Activated naive CD4-positive, alpha-beta T cell treated with anti-CD3 and anti-CD28 coated beads for 36 hours (primary cell): ENCODE measurements around the gene ANKRD6. TPM values are rescaled to one million over a fixed set of nuclear protein-coding genes. Genes with fewer than 3 reads are reported as not detected.
A peak's percentile ranks its signal among the peaks of the same experiment; 100 is the strongest.

Experiments
- CTCF ChIA-PET: fragments of 350-600 bp; sonication (Branson Sonifier 250); formaldehyde crosslinking; loops from one replicate; lab custom pipeline; 2021; ENCODE audit warnings: antibody characterized with exemption; lab: Charles Lee
- DNase-seq: peaks from one replicate; pipeline ENCODE4 v3.0.0-alpha.2; 2020
- H3K27ac Mint-ChIP-seq: one replicate; pipeline ENCODE4 v1.8.0; 2021; ENCODE audit warnings: mild to moderate bottlenecking, mixed read lengths
- H3K27me3 Mint-ChIP-seq: one replicate; pipeline ENCODE4 v1.8.0; 2021; ENCODE audit warnings: low read depth, mixed read lengths
- H3K36me3 Mint-ChIP-seq: one replicate; pipeline ENCODE4 v1.8.0; 2021; ENCODE audit warnings: low read depth, mixed read lengths
- H3K4me1 Mint-ChIP-seq: one replicate; pipeline ENCODE4 v1.8.0; 2021; ENCODE audit warnings: low read depth, mixed read lengths
- H3K4me3 Mint-ChIP-seq: one replicate; pipeline ENCODE4 v1.8.0; 2021; ENCODE audit warnings: mild to moderate bottlenecking, moderate library complexity, mixed read lengths
- H3K9me3 Mint-ChIP-seq: one replicate; pipeline ENCODE4 v1.8.0; 2021; ENCODE audit warnings: mixed read lengths
- intact Hi-C: fragments of 100-400 bp; cut with micrococcal nuclease; formaldehyde crosslinking; loops from one replicate; pipeline ENCODE4 v1.15.1; 2023
- total RNA-seq, 2 experiments: library from RNA; stranded (reverse); gene quantifications; one replicate each; pipeline ENCODE4 v1.2.3, GENCODE V29; 2021

The ANKRD6 gene
- total RNA-seq, 2 experiments from 2014 or later, result 1.5 to 1.6 TPM

GRCh38 chr6:89414215-89414614 lies 18.7 kb upstream of the ANKRD6 start:
- no peaks in the 10 kb centered on the region for H3K9me3 Mint-ChIP-seq
- intact Hi-C loops, result loop anchor here (5.0 to 10.0 kb wide), 4 partner anchors 117 to 1171 kb away; partner anchors contain the start of genes CASP8AP2 and MAP3K7
- H3K4me1 Mint-ChIP-seq, result peaks cover 23% of the 10 kb centered on the region
- no peaks in the 10 kb centered on the region for H3K36me3 Mint-ChIP-seq
- no peak for DNase-seq
- CTCF ChIA-PET, result interaction anchor here (0.6 to 5.5 kb wide), 4 partner anchors 17 to 64 kb away, joined by 3 to 26 read pairs (median 11); partner anchors contain the start of gene ANKRD6
- H3K27me3 Mint-ChIP-seq, result peaks cover 6% of the 10 kb centered on the region
- no peak overlapping the region for H3K4me3 Mint-ChIP-seq
- H3K27ac Mint-ChIP-seq, result no peak overlapping the region

DNA sequence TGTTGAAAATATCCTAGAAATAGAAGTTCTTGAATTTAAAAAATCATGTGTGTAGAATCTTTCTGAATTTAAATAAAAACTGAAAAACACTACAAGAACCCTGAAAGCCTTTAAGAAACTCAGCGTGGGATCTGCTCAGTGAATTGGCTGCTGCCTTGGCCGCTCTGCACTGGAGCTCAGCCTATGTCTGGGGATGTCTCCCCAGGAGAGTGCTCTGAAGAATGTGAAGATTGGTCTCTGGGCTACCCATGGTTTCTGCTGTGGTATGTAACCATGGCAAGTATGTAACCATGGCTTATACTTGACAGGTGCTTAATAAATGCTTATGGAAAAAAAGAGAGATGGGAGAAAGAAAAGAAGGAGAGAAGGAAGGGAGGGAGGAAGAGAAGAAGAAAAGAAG lies 17.8 kb upstream of the ANKRD6 start:
- H3K27ac Mint-ChIP-seq, result no peak overlapping the region
- no peaks in the 10 kb centered on the region for H3K36me3 Mint-ChIP-seq
- no peak for DNase-seq
- CTCF ChIA-PET, result interaction anchor here (0.6 to 4.3 kb wide), 4 partner anchors 16 to 464 kb away, joined by 3 to 22 read pairs (median 12); partner anchors contain the start of gene ANKRD6
- intact Hi-C loops, result loop anchor here (10.0 kb wide), 1 partner anchor 1170 kb away; the partner anchor contains the start of gene MAP3K7
- H3K4me1 Mint-ChIP-seq, result peaks cover 19% of the 10 kb centered on the region
- no peaks in the 10 kb centered on the region for H3K9me3 Mint-ChIP-seq
- no peak overlapping the region for H3K4me3 Mint-ChIP-seq
- peaks cover 9% of the 10 kb centered on the region for H3K27me3 Mint-ChIP-seq

GRCh38 chr6:89416796-89417195 lies 16.2 kb upstream of the ANKRD6 start:
- H3K9me3 Mint-ChIP-seq, result no peaks in the 10 kb centered on the region
- CTCF ChIA-PET, result interaction anchor here (0.6 to 4.3 kb wide), 5 partner anchors 12 to 631 kb away, joined by 3 to 22 read pairs (median 5); partner anchors contain the start of gene ANKRD6
- intact Hi-C loops, result loop anchor here (10.0 kb wide), 1 partner anchor 1168 kb away; the partner anchor contains the start of gene MAP3K7

DNA sequence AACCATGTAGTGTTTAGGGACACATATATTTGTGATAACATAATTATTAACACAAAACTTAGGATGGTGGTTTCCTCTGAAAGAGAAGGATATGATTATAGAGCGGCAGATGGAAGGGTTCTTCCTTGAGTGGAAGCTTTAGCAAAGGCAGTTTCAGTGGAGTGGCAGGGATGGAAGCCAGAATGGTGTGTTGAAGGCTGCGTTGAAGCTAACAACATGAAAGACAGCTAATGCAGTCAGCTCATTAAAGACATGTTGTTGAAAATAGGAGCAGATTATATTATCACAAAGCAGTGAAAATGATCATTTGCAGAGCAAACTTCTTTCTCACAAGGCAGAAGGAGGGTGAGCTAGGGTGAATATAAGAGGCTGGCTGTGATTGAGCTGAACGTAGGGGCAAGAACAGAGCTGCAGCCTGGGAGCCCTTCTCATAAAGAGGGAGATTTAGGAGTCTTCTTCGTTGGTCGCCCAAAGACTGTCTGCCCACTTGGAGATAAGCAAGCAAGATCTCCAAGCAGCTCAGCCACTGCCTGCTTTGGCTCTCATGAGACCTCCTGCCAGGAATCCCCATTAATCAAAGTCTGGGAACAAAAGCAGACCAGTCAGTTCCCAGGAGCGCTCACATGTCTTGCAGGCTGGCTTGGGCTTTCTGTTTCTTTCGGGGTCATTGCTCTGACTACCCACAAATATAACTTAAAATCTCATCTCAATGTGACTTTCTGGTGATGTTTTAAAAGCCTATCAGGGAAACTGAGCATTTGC lies 2.6 kb upstream of the ANKRD6 start:
- CTCF ChIA-PET, result interaction anchor here (0.8 to 3.7 kb wide), 8 partner anchors 10 to 208 kb away, joined by 3 to 43 read pairs (median 4); partner anchors contain the start of genes LYRM2 and RRAGD
- Mint-ChIP-seq H3K36me3 (no peaks in the 10 kb centered on the region), H3K4me3 (no peak overlapping the region), H3K27ac (no peak overlapping the region), H3K9me3 (no peaks in the 10 kb centered on the region), H3K27me3 (no peaks in the 10 kb centered on the region), H3K4me1 (peaks cover 10% of the 10 kb centered on the region)
- DNase-seq, result no peak
- intact Hi-C loops, result no loop called here

More at GRCh38 chr6:89416796-89417195, 16.2 kb upstream of the ANKRD6 start:
- no peaks in the 10 kb centered on the region for H3K36me3 Mint-ChIP-seq
- peaks cover 12% of the 10 kb centered on the region for H3K4me1 Mint-ChIP-seq
- H3K4me3 Mint-ChIP-seq, result no peak overlapping the region
- DNase-seq, result no peak
- no peak overlapping the region for H3K27ac Mint-ChIP-seq
- H3K27me3 Mint-ChIP-seq, result peaks cover 9% of the 10 kb centered on the region

DNA sequence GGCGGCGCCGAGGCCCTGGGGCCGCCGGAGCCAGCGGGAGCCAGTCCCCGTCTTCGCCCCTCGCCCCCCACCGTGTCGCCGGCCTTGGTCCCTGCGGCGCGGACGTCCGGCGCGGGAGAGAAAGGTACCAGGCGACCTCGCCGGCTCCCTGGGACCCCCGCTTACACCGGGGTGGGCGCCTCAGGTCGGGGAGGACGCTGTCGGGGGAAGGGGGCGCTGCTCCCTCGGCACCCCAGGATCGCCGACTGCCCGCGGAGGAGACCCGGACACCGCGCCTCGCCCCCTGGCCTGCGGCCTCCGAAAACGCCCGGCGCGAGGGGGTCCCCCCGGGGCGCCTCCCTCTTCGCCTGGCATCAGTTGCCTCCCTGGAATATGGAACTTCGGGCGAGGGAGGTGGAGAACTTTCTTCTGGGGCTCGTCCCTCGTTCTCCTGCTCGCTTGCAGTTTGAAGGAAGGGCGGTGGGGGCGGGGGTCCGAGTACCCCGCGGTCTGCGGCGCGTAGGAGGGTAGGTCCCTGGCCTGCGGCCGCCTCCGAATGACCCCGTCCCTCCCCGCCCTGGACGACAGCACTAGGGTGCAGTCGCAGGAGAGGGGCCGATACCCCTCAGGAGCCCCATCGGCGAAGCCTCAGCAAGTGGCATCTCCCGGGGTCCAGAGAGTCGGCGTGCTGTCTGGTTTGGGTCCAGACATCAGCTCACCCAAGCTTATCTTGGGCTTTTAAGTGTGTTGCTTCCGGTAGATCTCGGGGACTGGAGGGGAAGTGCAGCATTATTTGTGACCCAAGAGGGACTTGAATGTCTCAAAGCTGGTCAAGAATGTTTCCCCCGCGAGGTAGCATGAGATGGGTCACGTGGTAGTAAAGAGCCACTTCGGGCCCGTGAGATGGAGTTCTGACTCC lies 549 bp downstream of the ANKRD6 start:
- CTCF ChIA-PET, result interaction anchor here (0.9 to 3.7 kb wide), 16 partner anchors 10 to 206 kb away, joined by 3 to 43 read pairs (median 4); partner anchors contain the start of gene LYRM2
- no peaks in the 10 kb centered on the region for H3K36me3 Mint-ChIP-seq

GRCh38 chr6:89434150-89434499 lies 1.2 kb downstream of the ANKRD6 start:
- no peak overlapping the region for H3K27ac Mint-ChIP-seq
- intact Hi-C loops, result loop anchor here (1.0 kb wide), 1 partner anchor 162 kb away; no protein-coding TSS in a partner anchor
- H3K9me3 Mint-ChIP-seq, result no peaks in the 10 kb centered on the region
- H3K36me3 Mint-ChIP-seq, result no peaks in the 10 kb centered on the region
- H3K27me3 Mint-ChIP-seq, result no peaks in the 10 kb centered on the region
- CTCF ChIA-PET, result interaction anchor here (0.9 to 2.1 kb wide), 6 partner anchors 9 to 205 kb away, joined by 3 to 11 read pairs (median 3); no protein-coding TSS in a partner anchor
- no peak for DNase-seq
- H3K4me3 Mint-ChIP-seq, result peak overlapping the region; percentile 68
- H3K4me1 Mint-ChIP-seq, result peaks cover 10% of the 10 kb centered on the region

More for the DNA sequence above, 549 bp downstream of the ANKRD6 start:
- Mint-ChIP-seq H3K27ac (no peak overlapping the region), H3K4me1 (peaks cover 10% of the 10 kb centered on the region), H3K27me3 (no peaks in the 10 kb centered on the region), H3K4me3 (peak overlapping the region; percentile 68), H3K9me3 (no peaks in the 10 kb centered on the region)
- intact Hi-C loops, result loop anchor here (1.0 to 2.0 kb wide), 6 partner anchors 21 to 1046 kb away; partner anchors contain the start of genes LYRM2 and RRAGD
- peak; percentile 26 for DNase-seq

GRCh38 chr6:89434954-89435353 lies 2.0 kb downstream of the ANKRD6 start:
- no peak for DNase-seq
- no peak overlapping the region for H3K4me3 Mint-ChIP-seq
- intact Hi-C loops, result loop anchor here (1.0 kb wide), 1 partner anchor 161 kb away; no protein-coding TSS in a partner anchor
- CTCF ChIA-PET, result interaction anchor here (1.2 to 2.1 kb wide), 5 partner anchors 9 to 178 kb away, joined by 3 to 11 read pairs (median 3); no protein-coding TSS in a partner anchor
- no peaks in the 10 kb centered on the region for H3K9me3 Mint-ChIP-seq
- peaks cover 10% of the 10 kb centered on the region for H3K4me1 Mint-ChIP-seq
- H3K36me3 Mint-ChIP-seq, result no peaks in the 10 kb centered on the region
- no peak overlapping the region for H3K27ac Mint-ChIP-seq
- no peaks in the 10 kb centered on the region for H3K27me3 Mint-ChIP-seq

GRCh38 chr6:89436226-89436625 lies 3.3 kb downstream of the ANKRD6 start:
- CTCF ChIA-PET, result interaction anchor here (0.6 to 1.5 kb wide), 3 partner anchors 173 to 190 kb away, joined by 5 to 7 read pairs (median 6); no protein-coding TSS in a partner anchor
- H3K36me3 Mint-ChIP-seq, result no peaks in the 10 kb centered on the region
- no peak overlapping the region for H3K27ac Mint-ChIP-seq
- DNase-seq, result no peak
- no peaks in the 10 kb centered on the region for H3K27me3 Mint-ChIP-seq
- H3K9me3 Mint-ChIP-seq, result no peaks in the 10 kb centered on the region
- intact Hi-C loops, result no loop called here
- peaks cover 10% of the 10 kb centered on the region for H3K4me1 Mint-ChIP-seq
- no peak overlapping the region for H3K4me3 Mint-ChIP-seq

DNA sequence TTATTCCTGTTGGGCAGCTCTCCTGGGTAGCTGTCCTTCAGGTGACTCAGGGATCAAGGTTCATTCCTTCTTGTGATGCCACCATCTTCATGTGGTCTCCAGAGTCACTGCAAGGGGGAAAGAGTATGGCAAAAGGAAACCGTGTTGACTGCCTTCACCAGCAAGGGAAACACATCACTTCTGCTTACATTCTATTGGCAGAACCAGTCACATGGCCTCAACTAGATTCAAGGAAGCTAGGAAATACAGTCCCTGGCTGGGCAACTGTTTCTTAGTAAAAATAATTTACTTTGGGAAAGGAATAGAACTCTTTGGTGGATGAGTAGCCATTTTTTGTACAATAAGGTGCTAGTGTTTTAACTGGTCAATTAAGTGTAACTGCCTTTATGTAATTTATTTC lies 5.3 kb downstream of the ANKRD6 start:
- Mint-ChIP-seq H3K27ac (no peak overlapping the region), H3K9me3 (no peaks in the 10 kb centered on the region), H3K27me3 (no peaks in the 10 kb centered on the region), H3K4me3 (no peak overlapping the region), H3K4me1 (peaks cover 4% of the 10 kb centered on the region), H3K36me3 (no peaks in the 10 kb centered on the region)
- no peak for DNase-seq
- CTCF ChIA-PET, result interaction anchor here (0.9 kb wide), 1 partner anchor 66 kb away, joined by 3 read pairs; no protein-coding TSS in a partner anchor
- intact Hi-C loops, result no loop called here

DNA sequence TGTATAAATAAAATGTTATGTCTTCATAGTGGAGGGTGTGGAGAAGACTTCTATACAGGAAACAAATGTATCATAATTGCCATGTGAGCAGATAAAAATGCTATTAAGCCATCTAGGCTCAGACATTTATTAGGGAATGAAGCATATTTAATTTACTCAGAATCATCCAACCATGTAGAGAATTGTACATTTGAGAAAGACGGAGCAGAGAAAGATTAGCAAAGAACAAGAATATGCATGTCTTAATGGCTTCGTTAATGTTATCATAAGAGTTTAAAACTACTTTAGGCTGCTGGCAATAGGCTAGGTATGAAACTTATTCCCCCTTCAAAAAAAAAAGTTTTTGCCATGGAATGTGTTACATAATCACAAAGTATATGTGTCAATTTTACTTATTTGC lies 6.1 kb downstream of the ANKRD6 start:
- DNase-seq, result no peak
- Mint-ChIP-seq H3K4me3 (no peak overlapping the region), H3K4me1 (peaks cover under 1% of the 10 kb centered on the region), H3K36me3 (no peaks in the 10 kb centered on the region), H3K9me3 (no peaks in the 10 kb centered on the region), H3K27me3 (no peaks in the 10 kb centered on the region), H3K27ac (no peak overlapping the region)
- intact Hi-C loops, result no loop called here
- CTCF ChIA-PET, result no interaction called here

- Mint-ChIP-seq H3K4me3 (no peak overlapping the region), H3K4me1 (no peaks in the 10 kb centered on the region), H3K27me3 (no peaks in the 10 kb centered on the region), H3K27ac (no peak overlapping the region), H3K9me3 (no peaks in the 10 kb centered on the region), H3K36me3 (no peaks in the 10 kb centered on the region)
- intact Hi-C loops, result no loop called here
- CTCF ChIA-PET, result interaction anchor here (1.2 kb wide), 1 partner anchor 10 kb away, joined by 3 read pairs; no protein-coding TSS in a partner anchor
- DNase-seq, result no peak
Observed at GRCh38 chr6:89440200-89440599, 7.2 kb downstream of the ANKRD6 start.
